GM21529 (cell line): ENCODE measurements around the gene C11orf68.
A peak's percentile ranks its signal among the peaks of the same experiment; 100 is the strongest.
"Not testable (repeated sequence)": the region's sequence is repeated elsewhere in the genome, so short reads cannot be mapped to it uniquely, and the experiment has no call there.

Experiments used
- ATAC-seq: cut with Tn5 transposase; IDR thresholded peaks from one replicate; pipeline ENCODE4 v1.9.1; 2021; ENCODE audit not compliant: unreplicated experiment

The C11orf68 gene

DNA sequence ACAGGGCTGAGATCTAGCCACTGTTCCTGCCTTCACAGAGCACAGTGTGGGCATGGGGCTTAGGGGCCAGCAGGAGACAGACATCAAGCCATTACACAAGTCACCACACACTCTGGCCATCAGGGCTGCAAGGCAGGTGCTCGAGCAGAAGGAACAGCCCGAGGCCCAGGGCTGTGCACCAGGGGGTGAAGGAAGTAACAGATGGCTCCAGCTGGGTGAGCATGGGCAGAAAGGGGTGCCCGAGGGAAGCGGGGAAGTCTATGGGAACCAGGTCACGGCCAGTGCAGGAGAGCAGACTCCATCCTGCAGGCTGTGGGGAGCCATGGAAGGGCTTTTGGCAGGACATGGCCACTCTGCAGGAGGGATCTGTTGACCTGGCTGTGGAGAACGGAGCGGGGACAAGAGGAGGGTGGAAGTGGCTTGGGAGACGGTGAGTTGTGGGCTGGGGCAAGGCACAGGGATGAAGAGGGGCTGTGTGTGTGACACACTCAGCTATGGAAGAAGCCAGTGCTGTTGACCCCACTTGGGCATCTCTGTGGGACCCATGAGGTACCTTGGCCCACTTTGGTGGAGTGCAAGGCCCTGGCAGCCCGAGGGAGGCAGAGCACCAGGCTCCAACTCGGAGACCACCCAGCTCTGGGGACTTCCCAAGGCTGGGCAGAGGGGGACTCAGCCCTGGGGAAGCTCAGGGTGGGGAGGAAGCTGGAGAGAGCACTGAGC is 3.6 kb downstream of the C11orf68 start:
- no peak for ATAC-seq

DNA sequence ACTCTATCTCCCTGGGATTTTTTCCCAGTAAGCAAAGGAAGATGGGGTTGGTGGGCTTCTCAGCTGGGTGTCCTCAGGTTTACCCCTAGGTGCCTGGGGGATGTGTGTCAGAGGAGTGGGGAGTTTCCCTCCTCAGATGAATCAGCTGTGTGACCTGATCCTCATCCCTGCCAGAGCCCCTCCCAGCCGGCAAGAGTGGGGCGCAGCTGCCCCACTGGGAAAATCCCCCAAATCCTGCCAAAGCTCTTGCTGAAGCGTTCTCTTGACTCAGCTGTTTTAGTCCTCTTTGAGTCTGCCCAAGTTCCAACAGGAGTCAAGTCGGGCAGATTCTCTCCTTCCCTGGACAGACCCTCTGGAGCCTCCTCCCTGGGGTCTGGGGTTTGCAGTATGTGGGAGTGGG is 6.0 kb downstream of the C11orf68 start:
- ATAC-seq = no peak

DNA sequence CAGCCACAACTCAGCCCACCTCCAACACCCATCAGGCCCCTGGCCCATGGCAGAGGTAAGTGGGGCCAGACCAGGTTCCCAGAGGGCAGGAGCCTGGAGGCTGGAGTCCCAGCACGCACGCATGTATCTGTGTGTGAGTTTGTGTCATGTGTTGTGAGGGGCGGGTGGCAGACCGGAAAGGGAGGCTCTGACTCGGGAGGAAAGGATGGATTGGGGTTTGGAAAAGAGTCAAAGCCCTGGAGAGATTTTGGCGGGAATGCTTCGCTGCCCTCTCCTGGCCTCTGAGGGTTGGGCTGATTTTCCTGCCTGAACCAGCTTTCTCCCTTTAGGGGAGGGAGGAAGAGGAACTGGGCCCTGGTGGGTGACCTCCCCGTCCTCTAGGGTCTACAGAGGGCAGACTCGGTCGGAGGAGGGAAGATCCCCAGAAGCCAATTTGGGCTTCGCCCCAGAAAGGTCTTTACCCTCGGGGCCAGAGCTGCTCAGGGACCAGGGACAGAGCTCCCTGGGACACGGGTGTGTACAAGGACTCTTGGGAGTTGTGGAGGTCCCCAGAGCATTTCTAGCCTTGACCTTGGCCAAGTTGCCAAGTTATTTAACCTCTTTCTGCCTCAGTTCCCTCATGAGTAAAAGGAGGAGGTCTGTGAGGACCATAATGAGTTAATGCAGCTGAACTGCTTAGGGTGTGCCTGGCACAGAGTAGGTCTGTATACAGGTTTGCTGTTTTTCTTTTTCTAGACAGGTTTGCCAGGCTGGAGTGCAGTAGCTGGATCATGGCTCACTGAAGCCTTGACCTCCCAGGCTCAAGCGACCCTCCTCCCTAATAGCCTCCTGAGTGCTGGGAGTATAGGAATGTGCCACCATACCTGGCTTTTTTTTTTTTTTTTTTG is 6.9 kb downstream of the C11orf68 start:
- no peak for ATAC-seq

DNA sequence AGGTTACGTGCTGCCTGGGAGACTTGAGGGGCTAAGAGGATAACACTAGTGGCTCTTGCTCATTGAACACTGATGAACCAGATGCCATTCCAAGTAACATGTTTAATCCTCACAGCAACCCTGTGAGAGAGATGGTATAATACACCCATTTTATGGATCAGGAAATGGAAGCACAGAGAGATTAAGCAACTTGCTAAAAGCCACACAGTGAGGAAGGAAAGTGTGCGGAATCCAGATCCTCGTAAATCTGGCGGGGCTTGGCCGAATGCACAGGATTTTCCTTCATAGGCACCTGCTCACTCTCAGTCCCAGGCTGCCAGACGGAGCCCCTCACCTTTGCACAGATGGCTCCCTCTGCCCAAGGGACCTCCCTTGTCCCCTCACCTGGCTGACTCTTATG is 11.0 kb downstream of the C11orf68 start:
- ATAC-seq = no peak

DNA sequence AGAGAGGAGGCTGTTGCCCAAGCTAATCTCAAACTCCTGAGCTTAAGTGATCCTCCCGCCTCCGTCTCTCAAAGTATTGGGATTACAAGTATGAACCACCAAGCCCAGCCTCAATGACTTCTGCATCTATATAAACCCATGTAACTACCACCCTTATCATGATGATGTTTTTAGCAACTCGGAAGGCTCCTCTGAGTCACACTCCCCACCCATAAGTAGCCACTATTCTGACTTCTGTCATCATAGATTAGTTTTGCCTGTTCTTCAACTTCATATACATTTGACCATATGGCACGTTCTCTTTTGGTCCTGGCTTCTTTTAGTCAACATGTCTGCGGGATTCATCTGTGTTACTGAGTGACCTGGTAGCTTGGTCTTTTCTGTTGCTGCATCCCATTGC is 12.3 kb downstream of the C11orf68 start:
- no peak for ATAC-seq

DNA sequence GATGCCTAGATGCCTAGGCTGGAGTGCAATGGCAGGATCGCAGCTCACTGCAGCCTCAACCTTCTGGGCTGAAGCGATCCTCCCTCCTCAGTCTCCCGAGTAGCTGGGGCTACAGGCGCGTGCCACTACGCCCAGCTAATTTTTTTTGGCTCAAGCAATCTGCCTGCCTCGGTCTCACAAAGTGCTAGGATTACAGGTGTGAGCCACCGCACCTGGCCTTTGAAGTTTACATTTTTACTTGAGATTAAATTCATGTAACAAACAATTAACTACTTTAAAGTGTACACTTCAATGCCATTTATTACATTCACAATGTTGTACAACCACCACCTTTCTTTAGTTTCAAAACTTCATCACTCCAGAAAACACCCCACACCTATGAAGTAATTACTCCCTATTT is 15.1 kb downstream of the C11orf68 start:
- no peak for ATAC-seq

DNA sequence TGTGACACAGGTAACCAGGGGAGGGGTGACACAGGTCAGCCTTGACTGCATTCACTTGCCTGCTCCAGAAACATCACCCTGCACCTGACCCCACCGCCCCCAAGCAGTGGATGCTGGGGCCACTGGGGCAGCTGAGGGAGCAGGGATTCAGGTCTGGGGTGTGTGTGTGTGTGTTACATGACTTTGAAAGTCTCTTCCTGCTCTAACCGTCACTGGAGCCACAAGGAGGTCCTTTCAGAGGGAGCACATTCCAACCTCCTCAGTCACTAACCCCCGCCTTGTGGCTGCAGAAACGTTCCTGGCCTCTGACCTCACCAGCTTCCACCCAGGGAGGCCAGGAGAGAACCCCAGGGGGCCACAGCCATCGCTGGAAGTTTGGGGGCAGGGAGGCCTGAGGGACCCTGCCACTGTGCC is 15.8 kb downstream of the C11orf68 start:
- no peak for ATAC-seq

DNA sequence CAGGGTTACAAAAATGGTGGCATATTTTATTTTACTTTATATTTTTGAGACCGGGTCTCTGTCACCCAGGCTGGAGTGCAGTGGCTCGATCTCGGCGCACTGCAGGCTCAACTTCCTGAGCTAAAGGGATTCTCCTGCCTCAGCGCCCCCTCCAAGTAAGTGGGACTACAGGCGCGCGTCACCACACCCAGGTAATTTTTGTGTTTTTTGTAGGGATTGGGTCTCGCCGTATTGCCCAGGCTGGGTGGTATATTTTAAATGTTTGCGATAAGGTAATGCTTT is 18.0 kb downstream of the C11orf68 start:
- no peak for ATAC-seq

DNA sequence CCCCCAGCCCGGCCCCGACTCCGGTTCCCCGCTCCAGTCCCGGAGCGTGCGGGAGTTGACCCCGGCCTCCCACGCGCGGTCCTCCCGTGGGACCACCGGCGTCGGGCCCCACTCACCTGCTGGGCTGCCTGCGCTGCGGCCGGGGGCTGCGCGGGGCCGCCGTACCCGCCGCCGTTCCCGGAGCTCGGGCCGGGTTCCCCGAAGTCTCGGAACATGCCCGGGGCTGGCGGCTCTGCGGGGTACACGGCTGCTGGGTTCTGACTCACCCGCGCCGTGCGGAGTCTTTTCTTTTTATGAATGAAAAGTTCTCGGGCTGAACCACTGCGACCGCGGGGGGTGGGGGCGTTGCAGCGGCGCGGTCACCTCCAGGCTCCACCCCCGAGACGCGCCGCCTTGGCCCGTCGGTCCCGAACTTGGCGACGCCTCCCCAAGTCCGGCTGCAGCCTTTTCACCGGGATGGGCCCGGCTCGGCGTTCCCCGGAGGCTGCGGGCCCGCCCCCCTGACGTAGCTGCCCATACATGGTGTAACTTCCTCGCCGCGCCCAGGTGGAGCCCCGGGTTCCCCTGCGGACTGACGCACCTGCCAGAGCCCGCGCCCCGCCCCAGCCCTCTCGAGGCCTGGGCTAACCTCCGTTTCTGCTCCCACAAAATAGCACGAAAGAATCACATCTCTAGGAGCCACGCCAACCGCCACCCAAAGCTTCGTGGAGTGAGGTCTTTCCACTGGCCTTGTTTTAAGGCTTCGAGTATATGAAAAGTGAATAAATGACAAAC is 18.6 kb downstream of the C11orf68 start, which contains the start of gene FOSL1:
Gene FOSL1, minus strand, starts transcription at position 264 of the 774 bp plus-strand sequence. Its CDS starts 49 bp downstream, at position 215.
- ATAC-seq = peak; percentile 79

DNA sequence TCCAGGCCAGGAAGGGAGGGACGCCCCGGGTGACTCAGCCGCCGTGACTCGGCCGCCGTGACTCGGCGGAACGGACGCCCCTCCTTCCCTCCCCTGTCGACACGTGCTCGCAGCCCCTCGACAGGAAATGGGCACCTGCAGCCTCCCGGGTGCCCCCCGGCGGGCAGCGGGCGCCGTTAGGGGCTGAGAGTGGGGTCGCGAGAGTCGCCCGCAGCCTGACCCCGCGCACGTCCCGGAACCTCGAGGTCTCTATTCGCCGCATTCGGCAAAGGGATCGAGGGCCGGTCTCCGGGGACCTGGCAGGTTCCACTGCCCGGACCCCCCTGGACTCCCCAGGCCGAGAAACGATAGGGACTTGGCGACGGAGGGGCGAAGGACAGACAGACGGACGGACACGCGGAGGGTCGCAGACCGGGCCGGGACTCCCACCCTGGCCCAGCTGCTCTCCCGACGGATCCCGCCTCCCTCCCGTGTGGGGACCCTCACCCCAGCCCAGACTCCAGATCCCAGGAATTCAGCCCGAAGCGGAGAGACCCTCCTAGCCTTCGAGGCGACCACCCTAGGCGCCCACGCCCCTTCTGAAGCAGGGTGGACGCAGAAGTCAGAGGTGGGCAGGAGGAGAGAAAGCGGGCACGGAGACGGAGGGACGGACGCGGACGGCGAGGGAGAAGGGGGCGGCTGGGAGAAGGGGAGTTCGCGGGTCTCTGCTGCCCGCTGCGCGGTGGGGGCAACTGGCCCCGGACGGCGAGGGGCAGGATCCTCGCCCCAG is 19.3 kb downstream of the C11orf68 start:
- no peak for ATAC-seq

DNA sequence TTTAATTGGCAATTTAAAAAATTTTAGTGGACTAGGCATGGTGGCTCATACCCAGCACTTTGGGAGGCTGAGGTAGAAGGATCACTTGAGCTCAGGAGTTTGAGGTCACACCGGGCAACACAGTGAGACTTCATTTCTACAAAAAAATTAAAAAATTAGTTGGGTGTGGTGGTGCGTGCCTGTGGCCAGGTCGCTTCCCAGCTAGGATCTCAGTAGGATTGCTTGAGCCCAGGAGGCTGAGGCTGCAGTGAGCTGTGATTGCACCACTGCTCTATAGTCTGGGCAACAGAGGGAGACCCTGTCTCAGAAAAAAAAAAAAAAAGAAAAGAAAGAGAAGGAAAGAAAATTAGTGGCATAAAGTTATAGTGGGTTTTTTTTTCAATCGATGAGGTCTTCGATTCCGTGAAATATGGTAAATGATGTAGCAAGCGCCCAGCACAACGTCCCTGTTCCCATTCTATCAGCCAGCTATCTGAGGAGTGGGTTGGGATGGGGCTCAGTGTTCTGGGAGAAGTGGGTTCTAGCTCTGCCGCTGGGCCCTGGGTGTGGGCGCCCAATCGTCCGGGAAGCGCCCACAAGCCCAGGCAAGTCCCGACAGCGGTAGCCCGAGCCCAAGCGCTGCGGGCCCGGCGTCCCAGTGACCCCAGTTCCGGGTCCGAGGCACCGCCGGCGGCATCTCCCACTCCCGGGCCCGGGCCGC is 20.1 kb downstream of the C11orf68 start:
- no peak for ATAC-seq

DNA sequence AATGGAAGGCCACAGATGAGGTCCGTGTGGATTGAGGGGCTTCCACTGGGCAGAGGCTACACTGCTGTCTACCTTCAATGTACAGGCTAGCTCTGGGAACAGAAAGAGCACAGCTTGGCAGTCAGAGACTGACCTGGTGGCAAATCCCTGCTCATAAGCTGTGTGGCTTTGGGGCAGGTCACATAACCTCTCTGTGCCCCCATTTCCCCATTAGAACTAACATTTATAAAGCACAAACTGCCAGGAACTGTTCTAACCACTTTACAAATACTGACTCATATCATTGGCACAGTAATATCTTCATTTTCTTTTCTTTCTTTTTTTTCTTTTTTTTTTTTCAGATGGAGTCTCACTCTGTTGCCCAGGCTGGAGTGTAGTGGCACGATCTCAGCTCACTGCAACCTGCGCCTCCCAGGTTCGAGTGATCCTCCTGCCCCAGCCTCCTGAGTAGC is 21.8 kb downstream of the C11orf68 start:
- no peak for ATAC-seq

DNA sequence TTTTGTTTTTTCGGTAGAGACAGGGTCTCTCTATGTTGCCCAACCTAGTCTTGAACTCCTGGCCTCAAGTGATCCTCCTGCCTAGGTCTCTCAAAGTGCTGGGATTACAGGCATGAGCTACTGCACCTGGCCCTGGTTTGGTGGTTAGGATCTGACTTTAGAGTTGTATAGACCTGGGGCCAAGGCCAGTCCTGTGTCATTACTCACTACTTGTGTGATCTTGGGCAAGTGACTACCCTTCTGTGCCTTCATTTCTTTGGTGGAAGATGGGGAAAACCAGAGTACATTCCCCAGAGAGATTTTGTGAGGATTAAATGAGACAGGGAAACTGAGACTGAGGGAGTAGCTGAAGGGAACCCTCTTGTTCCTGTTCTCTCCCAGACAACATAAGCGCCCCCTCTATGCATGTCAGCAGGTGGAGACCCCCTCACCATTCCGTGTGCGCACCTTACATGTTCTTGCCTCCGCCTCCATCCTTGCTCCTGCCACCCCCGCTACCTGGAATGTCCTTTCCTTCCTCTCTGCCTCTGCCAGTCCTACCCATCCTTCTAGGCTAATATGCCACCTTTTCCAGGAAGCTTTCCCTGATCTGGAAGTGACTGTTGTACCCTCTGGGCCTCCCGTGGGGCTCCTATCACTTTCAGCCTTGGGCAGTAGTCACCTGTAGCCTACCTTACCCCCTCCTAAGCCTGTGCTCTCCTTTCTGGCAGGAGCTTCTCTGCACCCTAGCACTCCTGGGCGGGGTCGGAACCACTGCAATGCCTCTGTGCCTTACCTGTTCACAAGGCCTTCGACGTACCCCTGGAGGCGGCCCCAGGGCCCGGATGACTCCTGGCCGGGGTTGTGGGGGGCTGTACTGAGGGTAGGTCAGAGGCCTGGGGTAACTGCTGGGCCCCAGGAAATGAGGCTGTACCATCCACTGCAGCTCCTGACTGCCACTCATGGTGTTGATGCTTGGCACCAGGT is 22.5 kb downstream of the C11orf68 start:
- no peak for ATAC-seq

DNA sequence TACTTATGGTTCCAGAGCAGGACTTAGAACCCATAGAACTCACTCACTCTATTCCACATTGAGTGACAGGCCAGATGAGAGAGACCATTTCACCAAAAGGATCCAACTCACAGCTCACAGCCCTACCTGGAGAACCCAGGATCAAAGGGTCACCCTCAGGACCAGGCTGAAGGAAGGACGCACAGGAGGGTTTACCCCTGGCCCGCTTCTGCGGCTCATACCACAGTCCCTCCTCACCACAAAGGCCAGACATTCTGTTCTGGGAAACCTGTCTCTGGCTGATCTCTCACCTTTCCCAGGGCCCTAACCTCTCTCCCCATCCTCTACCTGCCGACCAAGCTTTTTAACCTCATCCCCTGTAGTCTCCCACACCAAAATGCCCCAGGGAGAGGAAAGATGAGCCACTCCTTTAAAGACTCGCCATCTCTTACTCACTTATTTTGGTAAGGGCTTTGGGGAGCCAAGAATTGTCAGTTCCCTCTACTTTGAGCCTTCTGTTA is 23.3 kb downstream of the C11orf68 start:
- no peak for ATAC-seq

DNA sequence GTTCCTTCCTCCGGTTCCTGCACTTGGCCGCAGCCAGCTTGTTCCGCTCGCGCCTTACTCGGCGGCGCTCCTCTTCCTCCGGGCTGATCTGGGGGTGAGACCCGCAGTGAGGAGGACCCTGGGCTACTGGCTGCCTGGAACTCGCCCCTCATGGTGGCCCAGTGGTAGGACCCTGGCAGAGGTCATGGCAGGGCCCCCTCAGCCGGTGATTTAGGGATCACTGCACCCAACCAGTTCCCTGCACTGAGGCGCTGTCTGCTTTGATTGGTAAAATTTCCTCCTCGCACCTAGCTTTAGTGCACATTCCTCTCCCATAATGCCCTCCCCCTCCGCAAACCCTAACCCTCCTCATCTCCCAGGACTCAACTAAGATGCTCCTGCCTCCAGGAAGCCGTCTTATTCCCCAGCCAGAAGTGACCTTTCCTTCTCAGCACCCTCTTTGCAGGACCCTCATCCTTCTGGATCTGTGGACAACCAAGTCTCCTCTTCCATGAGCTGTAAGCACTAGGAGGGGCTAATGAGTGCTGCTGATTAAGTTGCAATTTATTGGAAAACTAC is 24.7 kb downstream of the C11orf68 start:
- no peak for ATAC-seq

DNA sequence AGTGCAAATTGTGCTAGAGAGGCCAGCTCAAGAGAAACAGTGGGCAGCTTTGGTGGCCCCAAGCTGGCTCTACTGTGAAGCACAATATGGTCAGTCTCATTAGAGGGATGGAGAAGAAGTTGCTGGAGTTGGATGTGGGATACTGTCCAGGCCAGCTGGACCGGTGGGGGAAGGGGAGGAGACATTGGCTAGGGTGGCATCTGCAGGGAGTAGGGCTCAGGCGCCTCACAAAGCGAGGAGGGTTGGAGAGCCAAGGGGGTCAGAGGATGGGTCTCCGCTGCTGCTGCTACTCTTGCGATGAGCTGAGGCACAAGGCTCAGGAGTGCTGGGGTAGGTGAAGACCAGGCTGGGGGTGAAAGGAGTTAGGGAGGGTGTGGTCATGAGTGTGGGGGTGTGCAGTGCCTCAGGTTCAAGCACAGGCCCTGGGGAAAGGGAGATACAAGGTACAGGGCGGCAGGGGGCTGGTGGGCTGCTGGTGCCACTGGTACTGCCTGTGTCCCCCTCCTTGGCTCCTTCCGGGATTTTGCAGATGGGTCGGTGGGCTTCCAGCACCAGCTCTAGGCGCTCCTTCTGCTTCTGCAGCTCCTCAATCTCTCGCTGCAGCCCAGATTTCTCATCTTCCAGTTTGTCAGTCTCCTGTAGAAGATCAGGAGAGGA is 26.1 kb downstream of the C11orf68 start:
- ATAC-seq = no peak

DNA sequence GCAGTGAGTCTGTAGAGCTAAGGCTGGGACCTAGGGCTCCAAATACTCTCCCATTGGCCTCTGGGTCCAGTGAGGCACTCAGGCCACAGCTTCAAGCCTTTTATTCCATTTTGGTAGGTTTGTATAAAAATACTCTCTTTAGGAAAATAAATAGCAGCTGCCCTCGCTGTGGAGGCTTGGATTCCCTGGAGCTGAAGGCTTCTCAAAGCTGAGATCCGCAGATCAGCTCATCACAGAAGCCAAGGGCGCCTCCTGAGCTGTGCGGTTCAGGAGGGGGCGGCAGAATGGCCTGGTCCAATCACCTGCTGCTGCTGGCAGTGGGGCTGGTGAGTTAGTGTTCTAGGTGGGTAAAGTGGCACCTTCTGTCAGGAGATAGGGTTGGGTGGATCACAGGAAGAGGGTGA is 26.7 kb downstream of the C11orf68 start:
- not testable (repeated sequence) for ATAC-seq
